OCI-LY1 (cell line): ENCODE measurements around the gene VCAN.

Source experiments
- CTCF ChIP-seq: fragments of 200-600 bp; sonication (generic), shearing (Covaris generic); IDR thresholded peaks from 2 replicates; pipeline ENCODE4 v1.5.1; 2017; ENCODE audit warnings: mild to moderate bottlenecking, antibody characterized with exemption, low read length, moderate library complexity, mixed read lengths
- EZH2 ChIP-seq: fragments of 200-600 bp; sonication (generic), shearing (Covaris generic); IDR thresholded peaks from 2 replicates; pipeline ENCODE4 v1.8.0; 2017; ENCODE audit warnings: borderline replicate concordance, mixed run types, mild to moderate bottlenecking, antibody characterized with exemption, low read length, moderate library complexity, mixed read lengths

DNA sequence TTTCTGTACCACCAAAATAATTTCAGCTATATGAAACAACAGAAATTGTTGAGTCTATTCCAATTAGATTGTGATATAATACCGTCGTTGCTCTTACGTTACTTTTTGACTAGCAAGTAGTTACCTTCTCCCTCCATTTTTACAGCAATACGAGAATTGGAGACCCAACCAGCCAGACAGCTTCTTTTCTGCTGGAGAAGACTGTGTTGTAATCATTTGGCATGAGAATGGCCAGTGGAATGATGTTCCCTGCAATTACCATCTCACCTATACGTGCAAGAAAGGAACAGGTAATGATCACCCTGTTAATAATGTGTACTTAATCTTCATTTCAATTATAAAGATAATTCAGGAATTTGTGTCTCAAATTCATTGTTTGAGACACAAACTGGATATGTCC, 100.7 kb downstream of the VCAN start:
- no peak for TF ChIP-seq EZH2
- no peak for TF ChIP-seq CTCF
